CD4-positive, CD25-positive, alpha-beta regulatory T cell (primary cell): ENCODE results near the gene RDH13. TPM values are rescaled to one million over a fixed set of nuclear protein-coding genes. Genes with fewer than 3 reads are reported as not detected.

Experiments
- ATAC-seq, 2 donors: fragments of 150-1000 bp; cut with Tn5 transposase; one replicate each; pipeline ENCODE4 v1.10.0; 2021; ENCODE audit warnings: low read depth in 2 of 2, moderate number of reproducible peaks in 2 of 2, moderate library complexity in 1 of 2
- DNase-seq, 3 donors: peaks; one replicate each; pipeline versions ENCODE4 v3.0.0 to v3.0.0-alpha.2; 2012 to 2022; ENCODE audit warnings: mixed read lengths in 1 of 3
- H3K27ac ChIP-seq: one replicate; pipeline ENCODE4 v1.7.0; 2013; ENCODE audit warnings: mild to moderate bottlenecking, low read length; ENCODE audit not compliant: insufficient read depth, poor library complexity, severe bottlenecking
- H3K27me3 ChIP-seq: one replicate; pipeline ENCODE4 v1.7.0; 2013; ENCODE audit warnings: low read length; ENCODE audit not compliant: control insufficient read depth, insufficient read depth
- H3K36me3 ChIP-seq: one replicate; pipeline ENCODE4 v1.7.0; 2013; ENCODE audit warnings: mild to moderate bottlenecking, low read length, moderate library complexity; ENCODE audit not compliant: control insufficient read depth, insufficient read depth
- H3K4me1 ChIP-seq: 2 replicates; pipeline ENCODE4 v1.7.0; 2013; ENCODE audit warnings: mild to moderate bottlenecking, low read length; ENCODE audit not compliant: insufficient read depth, control insufficient read depth, poor library complexity, severe bottlenecking
- H3K4me3 ChIP-seq: one replicate; pipeline ENCODE4 v1.7.0; 2013; ENCODE audit warnings: low read depth, mild to moderate bottlenecking, low read length, moderate library complexity
- H3K9me3 ChIP-seq, 2 experiments: 1 replicate in 1 of 2; 2 replicates in 1 of 2; pipeline ENCODE4 v1.7.0; 2013; ENCODE audit warnings: low read length in 2 of 2, mild to moderate bottlenecking in 1 of 2, moderate library complexity in 1 of 2; ENCODE audit not compliant: control insufficient read depth in 2 of 2
- H3K27ac Mint-ChIP-seq, 3 donors: one replicate each; pipeline ENCODE4 v1.8.0; 2020 to 2022; ENCODE audit warnings: mild to moderate bottlenecking in 3 of 3, mixed read lengths in 3 of 3, moderate library complexity in 2 of 3
- H3K27me3 Mint-ChIP-seq: one replicate; pipeline ENCODE4 v1.8.0; 2022; ENCODE audit warnings: mild to moderate bottlenecking, mixed read lengths
- H3K36me3 Mint-ChIP-seq: one replicate; pipeline ENCODE4 v1.8.0; 2020; ENCODE audit warnings: mixed read lengths
- H3K4me1 Mint-ChIP-seq, 4 donors: one replicate each; pipeline ENCODE4 v1.8.0; 2020 to 2022; ENCODE audit warnings: mixed read lengths in 4 of 4, mild to moderate bottlenecking in 1 of 4
- H3K4me3 Mint-ChIP-seq, 4 donors: one replicate each; pipeline ENCODE4 v1.8.0; 2020 to 2022; ENCODE audit warnings: mild to moderate bottlenecking in 4 of 4, mixed read lengths in 4 of 4, moderate library complexity in 3 of 4
- H3K9me3 Mint-ChIP-seq, 7 donors: one replicate each; pipeline ENCODE4 v1.8.0; 2020 to 2022; ENCODE audit warnings: mixed read lengths in 7 of 7, mild to moderate bottlenecking in 3 of 7, moderate library complexity in 2 of 7
- polyA plus RNA-seq, 4 donors: library from polyadenylated mRNA; unstranded; fragments of 300-500 nt; fragmentation: Illumina TruSeq; gene quantifications; one replicate each; pipeline ENCODE4 v1.2.3, GENCODE V29; 2021
- total RNA-seq: library from RNA; stranded (reverse); gene quantifications from one replicate; pipeline ENCODE4 v1.2.3, GENCODE V29; 2022

RDH13 gene
- total and polyA plus RNA-seq, 5 donors from 2014 or later: 9.1 to 16.1 (median 14.1) TPM

- no peaks in the 10 kb centered on the region for H3K36me3 ChIP-seq
- H3K9me3 ChIP-seq: no peaks in the 10 kb centered on the region
- Mint-ChIP-seq H3K27ac (no peak overlapping the region), H3K4me1 (peaks cover 0 to 54% (median 28%) of the 10 kb centered on the region in 4 donors), H3K4me3 (peak overlapping the region in 3 of 4 donors; percentile 24 to 78 (median 56)), H3K36me3 (peaks cover 10% of the 10 kb centered on the region), H3K9me3 (peaks cover 0 to 11% (median 0%) of the 10 kb centered on the region in 7 donors), H3K27me3 (peaks cover 82% of the 10 kb centered on the region)
- peaks cover 9% of the 10 kb centered on the region for H3K27me3 ChIP-seq
- peaks cover 52% of the 10 kb centered on the region for H3K4me1 ChIP-seq
- no peak overlapping the region for H3K4me3 ChIP-seq
- ATAC-seq: no peak
- DNase-seq: no peak
- H3K27ac ChIP-seq: no peak overlapping the region
Observed at GRCh38 chr19:55084416-55084815, 21.5 kb upstream of the RDH13 start.

DNA sequence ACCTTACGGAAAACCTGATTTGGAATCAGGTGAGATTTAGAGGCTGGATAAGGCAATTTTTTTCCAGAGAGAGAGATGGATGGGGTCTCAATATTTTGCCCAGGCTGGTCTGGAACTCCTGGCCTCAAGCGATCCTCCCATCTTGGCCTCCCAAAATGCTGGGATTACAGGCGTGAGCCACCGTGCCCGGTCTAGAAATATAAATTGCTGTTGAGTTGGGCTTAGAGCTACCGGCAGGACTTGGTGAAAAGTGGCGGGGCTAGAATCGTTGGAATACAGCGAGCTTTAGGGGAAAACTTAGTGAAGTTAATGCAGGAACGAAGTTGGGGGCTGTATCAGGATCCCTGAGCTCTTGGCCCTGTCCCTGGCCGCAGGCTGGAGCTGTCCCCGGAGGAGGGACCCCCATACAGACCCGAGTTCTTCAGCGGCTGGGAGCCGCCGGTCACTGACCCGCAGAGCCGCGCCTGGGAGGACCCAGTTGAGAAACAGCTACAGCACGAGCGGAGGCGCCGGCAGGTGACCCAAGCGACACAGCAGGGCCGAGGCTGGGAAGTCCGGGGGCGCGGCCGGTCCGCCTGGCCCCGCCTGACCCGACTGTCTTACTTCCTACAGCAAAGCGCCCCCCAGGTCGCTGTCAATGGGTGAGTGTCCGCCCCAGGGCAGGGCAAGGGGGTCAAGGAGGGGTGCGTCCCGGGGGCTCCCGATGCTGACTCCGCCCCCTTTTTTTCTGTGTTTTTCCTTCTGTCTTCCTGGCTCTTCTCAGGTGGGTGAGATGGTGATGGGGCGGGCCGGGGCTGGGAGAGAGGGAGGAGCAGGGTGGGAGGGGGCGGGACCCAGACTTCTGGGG, 20.3 kb upstream of the RDH13 start:
- no peak overlapping the region for H3K27ac ChIP-seq
- Mint-ChIP-seq H3K4me1 (peaks cover 0 to 49% (median 23%) of the 10 kb centered on the region in 4 donors), H3K27me3 (peaks cover 76% of the 10 kb centered on the region), H3K9me3 (peaks cover 0 to 8% (median 0%) of the 10 kb centered on the region in 7 donors), H3K4me3 (peak overlapping the region in 2 of 4 donors; percentile 60 to 76), H3K36me3 (peaks cover 3% of the 10 kb centered on the region), H3K27ac (no peak overlapping the region)
- no peak overlapping the region for H3K4me3 ChIP-seq
- H3K4me1 ChIP-seq: peaks cover 49% of the 10 kb centered on the region
- no peak for ATAC-seq
- DNase-seq: no peak
- peaks cover 9% of the 10 kb centered on the region for H3K27me3 ChIP-seq
- no peaks in the 10 kb centered on the region for H3K9me3 ChIP-seq
- no peaks in the 10 kb centered on the region for H3K36me3 ChIP-seq

GRCh38 chr19:55082020-55082851, 19.3 kb upstream of the RDH13 start:
- H3K27ac Mint-ChIP-seq: no peak overlapping the region
- peak; percentile 40 to 55 (median 41) for DNase-seq
- Histone ChIP-seq H3K4me1 (peaks cover 39% of the 10 kb centered on the region), H3K27ac (no peak overlapping the region), H3K9me3 (no peaks in the 10 kb centered on the region), H3K4me3 (no peak overlapping the region), H3K27me3 (peaks cover 2% of the 10 kb centered on the region), H3K36me3 (no peaks in the 10 kb centered on the region)
- peaks cover 69% of the 10 kb centered on the region for H3K27me3 Mint-ChIP-seq
- H3K4me1 Mint-ChIP-seq: peaks cover 0 to 39% (median 15%) of the 10 kb centered on the region in 4 donors
- no peaks in the 10 kb centered on the region for H3K36me3 Mint-ChIP-seq
- no peak for ATAC-seq
- H3K9me3 Mint-ChIP-seq: peaks cover 0 to 8% (median 0%) of the 10 kb centered on the region in 7 donors
- peak overlapping the region; percentile 66 to 95 (median 72) for H3K4me3 Mint-ChIP-seq

DNA sequence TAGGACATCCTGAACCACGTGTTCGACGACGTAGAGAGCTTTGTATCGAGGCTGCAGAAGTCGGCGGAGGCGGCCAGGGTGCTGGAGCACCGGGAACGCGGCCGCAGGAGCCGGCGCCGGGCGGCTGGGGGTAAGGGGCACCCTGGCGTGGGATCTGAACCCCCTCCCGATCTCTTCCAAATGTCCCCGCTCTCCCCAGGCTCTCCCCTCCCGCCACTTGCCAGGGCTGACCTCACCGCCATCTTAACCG, 18.7 kb upstream of the RDH13 start:
- Mint-ChIP-seq H3K27me3 (peaks cover 68% of the 10 kb centered on the region), H3K27ac (no peak overlapping the region), H3K36me3 (no peaks in the 10 kb centered on the region), H3K4me1 (peaks cover 0 to 39% (median 15%) of the 10 kb centered on the region in 4 donors), H3K9me3 (peaks cover 0 to 8% (median 0%) of the 10 kb centered on the region in 7 donors), H3K4me3 (peak overlapping the region; percentile 85 to 95 (median 91))
- H3K27ac ChIP-seq: no peak overlapping the region
- H3K9me3 ChIP-seq: no peaks in the 10 kb centered on the region
- no peak for DNase-seq
- peaks cover 2% of the 10 kb centered on the region for H3K27me3 ChIP-seq
- H3K4me1 ChIP-seq: peaks cover 34% of the 10 kb centered on the region
- no peak for ATAC-seq
- no peak overlapping the region for H3K4me3 ChIP-seq
- H3K36me3 ChIP-seq: no peaks in the 10 kb centered on the region

DNA sequence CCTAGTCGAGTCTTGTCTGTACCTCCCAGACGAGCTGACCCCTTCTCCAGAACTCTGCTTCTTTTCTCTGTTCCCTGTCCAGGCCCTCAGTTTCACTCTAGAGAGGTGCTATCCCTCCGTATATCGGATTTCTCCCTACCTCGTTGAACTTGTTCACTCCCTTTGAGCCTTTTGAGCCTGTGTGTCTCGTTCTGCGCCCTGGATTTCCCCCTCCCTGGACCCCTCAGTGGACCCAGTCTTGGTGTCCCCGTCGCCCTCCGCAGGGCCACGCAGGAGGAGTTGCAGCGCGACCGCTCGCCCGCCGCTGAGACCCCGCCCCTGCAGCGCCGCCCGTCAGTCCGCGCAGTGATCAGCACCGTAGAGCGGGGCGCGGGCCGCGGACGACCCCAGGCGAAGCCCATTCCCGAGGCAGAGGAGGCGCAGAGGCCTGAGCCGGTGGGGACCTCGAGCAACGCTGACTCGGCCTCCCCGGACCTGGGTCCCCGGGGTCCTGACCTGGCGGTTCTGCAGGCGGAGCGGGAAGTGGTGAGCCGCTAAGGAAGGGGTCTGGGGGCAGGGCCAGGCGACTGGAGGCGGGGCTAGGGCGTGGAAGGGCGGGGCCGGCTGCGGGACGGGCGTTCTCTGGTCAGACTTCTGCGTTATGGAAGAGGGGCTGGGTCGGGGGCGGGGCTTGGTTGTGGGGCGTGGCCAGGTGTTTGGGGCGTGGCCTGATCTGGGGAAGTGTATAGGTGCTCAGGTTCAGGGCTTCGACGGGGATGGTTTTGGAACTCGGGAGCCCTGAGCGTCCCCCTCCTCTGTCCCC, 18.2 kb upstream of the RDH13 start:
- ATAC-seq (peak; percentile 77 to 86), DNase-seq (peak; percentile 85 to 94 (median 86))
- H3K27me3 Mint-ChIP-seq: peaks cover 68% of the 10 kb centered on the region
- H3K4me1 ChIP-seq: peaks cover 31% of the 10 kb centered on the region
- H3K4me3 Mint-ChIP-seq: peak overlapping the region; percentile 85 to 95 (median 91)
- no peaks in the 10 kb centered on the region for H3K9me3 ChIP-seq
- H3K27ac ChIP-seq: peak overlapping the region; percentile 61
- peaks cover 0 to 8% (median 0%) of the 10 kb centered on the region in 7 donors for H3K9me3 Mint-ChIP-seq
- peaks cover 2% of the 10 kb centered on the region for H3K27me3 ChIP-seq
- no peaks in the 10 kb centered on the region for H3K36me3 Mint-ChIP-seq
- peak overlapping the region in 1 of 3 donors; percentile 76 for H3K27ac Mint-ChIP-seq
- H3K4me1 Mint-ChIP-seq: peaks cover 0 to 38% (median 15%) of the 10 kb centered on the region in 4 donors
- H3K36me3 ChIP-seq: no peaks in the 10 kb centered on the region
- H3K4me3 ChIP-seq: peak overlapping the region; percentile 85

GRCh38 chr19:55080121-55080967, 17.4 kb upstream of the RDH13 start:
- peak; percentile 42 to 80 (median 52) for DNase-seq
- Histone ChIP-seq H3K4me3 (peak overlapping the region; percentile 85), H3K36me3 (no peaks in the 10 kb centered on the region), H3K27me3 (peaks cover 2% of the 10 kb centered on the region), H3K27ac (peak overlapping the region; percentile 61), H3K9me3 (no peaks in the 10 kb centered on the region), H3K4me1 (peaks cover 31% of the 10 kb centered on the region)
- peak; percentile 28 to 33 for ATAC-seq
- peak overlapping the region; percentile 85 to 95 (median 91) for H3K4me3 Mint-ChIP-seq
- H3K36me3 Mint-ChIP-seq: no peaks in the 10 kb centered on the region
- H3K27ac Mint-ChIP-seq: peak overlapping the region in 2 of 3 donors; percentile 76 to 93
- peaks cover 0 to 8% (median 0%) of the 10 kb centered on the region in 7 donors for H3K9me3 Mint-ChIP-seq
- H3K4me1 Mint-ChIP-seq: peaks cover 0 to 34% (median 15%) of the 10 kb centered on the region in 4 donors
- peaks cover 69% of the 10 kb centered on the region for H3K27me3 Mint-ChIP-seq
